Measurements from ENCODE around the gene MAN1A2.

The MAN1A2 gene

DNA sequence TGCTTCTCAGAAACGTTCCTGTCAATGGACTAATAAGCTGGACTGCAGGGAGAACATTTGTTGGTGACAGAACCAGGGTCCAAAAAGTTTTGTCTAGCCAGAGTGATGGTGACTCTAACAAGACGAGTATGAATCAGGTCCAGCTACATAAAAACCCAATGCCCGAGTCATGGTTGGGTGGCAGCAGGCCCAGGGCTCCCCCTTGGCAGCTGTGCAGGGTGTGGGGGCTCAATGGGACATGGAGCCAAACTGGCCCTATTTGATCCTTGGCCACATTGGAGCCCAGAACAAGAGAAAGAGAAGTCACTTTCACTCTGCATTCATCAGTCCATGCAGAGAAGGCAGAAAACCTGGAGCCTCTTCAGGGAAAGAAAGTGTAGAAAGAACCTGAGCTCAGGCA, 200.7 kb downstream of the MAN1A2 start:
- TF ChIP-seq, protein P1, sequence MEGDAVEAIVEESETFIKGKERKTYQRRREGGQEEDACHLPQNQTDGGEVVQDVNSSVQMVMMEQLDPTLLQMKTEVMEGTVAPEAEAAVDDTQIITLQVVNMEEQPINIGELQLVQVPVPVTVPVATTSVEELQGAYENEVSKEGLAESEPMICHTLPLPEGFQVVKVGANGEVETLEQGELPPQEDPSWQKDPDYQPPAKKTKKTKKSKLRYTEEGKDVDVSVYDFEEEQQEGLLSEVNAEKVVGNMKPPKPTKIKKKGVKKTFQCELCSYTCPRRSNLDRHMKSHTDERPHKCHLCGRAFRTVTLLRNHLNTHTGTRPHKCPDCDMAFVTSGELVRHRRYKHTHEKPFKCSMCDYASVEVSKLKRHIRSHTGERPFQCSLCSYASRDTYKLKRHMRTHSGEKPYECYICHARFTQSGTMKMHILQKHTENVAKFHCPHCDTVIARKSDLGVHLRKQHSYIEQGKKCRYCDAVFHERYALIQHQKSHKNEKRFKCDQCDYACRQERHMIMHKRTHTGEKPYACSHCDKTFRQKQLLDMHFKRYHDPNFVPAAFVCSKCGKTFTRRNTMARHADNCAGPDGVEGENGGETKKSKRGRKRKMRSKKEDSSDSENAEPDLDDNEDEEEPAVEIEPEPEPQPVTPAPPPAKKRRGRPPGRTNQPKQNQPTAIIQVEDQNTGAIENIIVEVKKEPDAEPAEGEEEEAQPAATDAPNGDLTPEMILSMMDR (IDR thresholded peaks at IDR 0.05; ENCODE audit: borderline replicate concordance, control extremely low read depth, extremely low read depth, insufficient read depth, missing control alignments): no peak
- in situ Hi-C loops (cut with MboI; ENCODE audit: low sequenced_read_pairs, unreplicated experiment): no loop called here
- DNase-seq (ENCODE audit: low spot score): no peak

DNA sequence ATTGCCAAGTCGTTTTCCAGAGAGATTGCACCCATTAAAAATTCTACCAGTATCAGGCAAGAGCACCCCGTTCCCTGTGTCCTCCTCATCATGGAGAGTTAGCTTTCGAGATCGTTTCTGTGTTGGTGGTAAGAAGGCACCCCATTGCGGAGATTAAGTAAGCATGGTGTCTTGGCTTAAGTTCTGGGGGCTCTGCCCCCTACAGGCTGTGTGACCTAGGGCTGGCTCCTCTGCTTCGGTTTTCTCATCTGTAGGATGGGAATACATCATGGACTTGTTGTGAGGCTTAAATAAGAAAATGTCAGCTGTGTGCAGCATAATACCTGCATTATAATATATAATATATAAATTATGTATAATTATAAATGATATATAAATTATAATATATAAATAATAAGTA, 201.8 kb downstream of the MAN1A2 start:
- DNase-seq (ENCODE audit: low spot score): no peak
- TF ChIP-seq, protein P1 (IDR thresholded peaks at IDR 0.05; ENCODE audit: borderline replicate concordance, control extremely low read depth, extremely low read depth, insufficient read depth, missing control alignments): no peak
- in situ Hi-C loops (cut with MboI; ENCODE audit: low sequenced_read_pairs, unreplicated experiment): no loop called here

GRCh38 chr1:117569856-117570255, 202.6 kb downstream of the MAN1A2 start:
- DNase-seq (ENCODE audit: low spot score): no peak
- in situ Hi-C loops (cut with MboI; ENCODE audit: low sequenced_read_pairs, unreplicated experiment): no loop called here
- TF ChIP-seq, protein P1 (IDR thresholded peaks at IDR 0.05; ENCODE audit: borderline replicate concordance, control extremely low read depth, extremely low read depth, insufficient read depth, missing control alignments): no peak

DNA sequence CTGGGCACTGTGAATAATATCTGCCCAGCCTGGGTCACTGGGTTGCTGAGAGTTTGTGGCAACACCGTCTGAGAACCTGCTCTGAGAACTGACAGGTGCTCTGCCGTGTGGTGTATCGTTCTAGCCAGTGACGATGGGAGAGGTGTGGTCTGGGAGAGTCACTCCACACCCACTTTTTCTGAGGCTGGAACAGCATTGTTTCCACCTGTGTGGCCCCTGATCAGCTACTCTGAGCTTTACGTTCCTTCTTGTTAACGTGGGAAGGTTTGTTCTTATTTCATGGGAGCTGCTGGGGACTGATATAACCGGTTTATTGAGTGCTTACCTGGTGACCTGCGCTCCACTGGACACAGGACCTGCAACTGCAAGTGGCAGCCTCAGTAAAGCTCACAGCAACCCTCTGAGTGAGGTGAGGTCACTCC, 203.8 kb downstream of the MAN1A2 start:
- TF ChIP-seq, protein P1 (IDR thresholded peaks at IDR 0.05; ENCODE audit: borderline replicate concordance, control extremely low read depth, extremely low read depth, insufficient read depth, missing control alignments): no peak

GRCh38 chr1:117571496-117571895, 204.2 kb downstream of the MAN1A2 start:
- in situ Hi-C loops (cut with MboI; ENCODE audit: low sequenced_read_pairs, unreplicated experiment): no loop called here
- TF ChIP-seq, protein P1 (IDR thresholded peaks at IDR 0.05; ENCODE audit: borderline replicate concordance, control extremely low read depth, extremely low read depth, insufficient read depth, missing control alignments): no peak
- no peak for DNase-seq (ENCODE audit: low spot score)

More for the DNA sequence above, 203.8 kb downstream of the MAN1A2 start:
- DNase-seq (ENCODE audit: low spot score): no peak
- in situ Hi-C loops (cut with MboI; ENCODE audit: low sequenced_read_pairs, unreplicated experiment): no loop called here

- TF ChIP-seq, protein P1 (IDR thresholded peaks at IDR 0.05; ENCODE audit: borderline replicate concordance, control extremely low read depth, extremely low read depth, insufficient read depth, missing control alignments): no peak
- no peak for DNase-seq (ENCODE audit: low spot score)
- in situ Hi-C loops (cut with MboI; ENCODE audit: low sequenced_read_pairs, unreplicated experiment): no loop called here
These were observed 205.3 kb downstream of the MAN1A2 start for GRCh38 chr1:117572546-117572945.
